Measurements from ENCODE around the gene E4F1.
"Not testable (repeated sequence)": the region's sequence is repeated elsewhere in the genome, so short reads cannot be mapped to it uniquely, and the experiment has no call there.

Gene E4F1

GRCh38 chr16:2196162-2196980, 27.0 kb upstream of the E4F1 start, which contains the start of gene CASKIN1:
Gene CASKIN1, minus strand, starts transcription at chr16:2196605. Its CDS starts 173 bp downstream, at chr16:2196432.
- H3K4me1 ChIP-seq, result peaks cover 28% of the 10 kb centered on the region
- peak within 1 kb of the TSS; percentile 69 for H3K4me3 ChIP-seq
- peak within 1 kb of the TSS; percentile 55 for H3K9ac ChIP-seq
- H3K27ac ChIP-seq, result no peak within 1 kb of the TSS
- no peaks in the 10 kb centered on the region for H3K9me3 ChIP-seq
- peaks cover 27% of the 10 kb centered on the region for H4K20me1 ChIP-seq
- H3K36me3 ChIP-seq, result no peaks in the 10 kb centered on the region
- peaks cover 77% of the 10 kb centered on the region for H3K27me3 ChIP-seq
- peak within 1 kb of the TSS; percentile 95 for H3K4me2 ChIP-seq
- no peak for TF ChIP-seq Cebpa-rat (IDR thresholded peaks at IDR 0.05)

- peaks cover 84% of the 10 kb centered on the region for H3K27me3 ChIP-seq
- peaks cover 27% of the 10 kb centered on the region for H4K20me1 ChIP-seq
- H3K4me3 ChIP-seq, result peak overlapping the region; percentile 69
- peak overlapping the region; percentile 83 for H3K4me2 ChIP-seq
- no peaks in the 10 kb centered on the region for H3K36me3 ChIP-seq
- no peak overlapping the region for H3K27ac ChIP-seq
- no peaks in the 10 kb centered on the region for H3K9me3 ChIP-seq
- no peak for TF ChIP-seq Cebpa-rat (IDR thresholded peaks at IDR 0.05)
- H3K9ac ChIP-seq, result peak overlapping the region; percentile 55; the same call in 1 of the 2 replicates
- H3K4me1 ChIP-seq, result peaks cover 21% of the 10 kb centered on the region
Observed at GRCh38 chr16:2196981-2197511, 26.3 kb upstream of the E4F1 start.

- H3K27me3 ChIP-seq, result peaks cover 88% of the 10 kb centered on the region
- H3K9ac ChIP-seq, result no peak overlapping the region
- H3K4me3 ChIP-seq, result no peak overlapping the region
- H3K9me3 ChIP-seq, result no peaks in the 10 kb centered on the region
- no peak overlapping the region for H3K4me2 ChIP-seq
- peaks cover 18% of the 10 kb centered on the region for H3K4me1 ChIP-seq
- no peak for TF ChIP-seq Cebpa-rat (IDR thresholded peaks at IDR 0.05)
- no peak overlapping the region for H3K27ac ChIP-seq
- no peaks in the 10 kb centered on the region for H3K36me3 ChIP-seq
- H4K20me1 ChIP-seq, result peaks cover 27% of the 10 kb centered on the region
Observed at GRCh38 chr16:2197765-2198164, 25.6 kb upstream of the E4F1 start.

GRCh38 chr16:2198283-2198682, 25.1 kb upstream of the E4F1 start:
- TF ChIP-seq Cebpa-rat (IDR thresholded peaks at IDR 0.05), result no peak
- no peak overlapping the region for H3K4me2 ChIP-seq
- H3K4me3 ChIP-seq, result no peak overlapping the region
- peaks cover 26% of the 10 kb centered on the region for H4K20me1 ChIP-seq
- H3K36me3 ChIP-seq, result no peaks in the 10 kb centered on the region
- H3K27me3 ChIP-seq, result peaks cover 86% of the 10 kb centered on the region
- no peak overlapping the region for H3K9ac ChIP-seq
- no peak overlapping the region for H3K27ac ChIP-seq
- H3K9me3 ChIP-seq, result no peaks in the 10 kb centered on the region
- peaks cover 18% of the 10 kb centered on the region for H3K4me1 ChIP-seq

- H3K4me2 ChIP-seq, result no peak overlapping the region
- H3K4me1 ChIP-seq, result peaks cover 18% of the 10 kb centered on the region
- no peaks in the 10 kb centered on the region for H3K9me3 ChIP-seq
- H4K20me1 ChIP-seq, result peaks cover 18% of the 10 kb centered on the region
- H3K4me3 ChIP-seq, result no peak overlapping the region
- TF ChIP-seq Cebpa-rat (IDR thresholded peaks at IDR 0.05), result no peak
- peaks cover 78% of the 10 kb centered on the region for H3K27me3 ChIP-seq
- no peak overlapping the region for H3K9ac ChIP-seq
- H3K36me3 ChIP-seq, result no peaks in the 10 kb centered on the region
- H3K27ac ChIP-seq, result no peak overlapping the region
Observed at GRCh38 chr16:2199095-2199494, 24.3 kb upstream of the E4F1 start.

- Histone ChIP-seq H4K20me1 (peaks cover 12% of the 10 kb centered on the region), H3K4me3 (no peak overlapping the region), H3K27ac (no peak overlapping the region), H3K4me1 (peaks cover 18% of the 10 kb centered on the region), H3K4me2 (no peak overlapping the region), H3K27me3 (peaks cover 72% of the 10 kb centered on the region), H3K36me3 (no peaks in the 10 kb centered on the region), H3K9ac (no peak overlapping the region), H3K9me3 (no peaks in the 10 kb centered on the region)
- no peak for TF ChIP-seq Cebpa-rat (IDR thresholded peaks at IDR 0.05)
Observed at GRCh38 chr16:2199621-2200139, 23.7 kb upstream of the E4F1 start.

- Histone ChIP-seq H3K36me3 (no peaks in the 10 kb centered on the region), H3K9ac (no peak overlapping the region), H3K27me3 (peaks cover 66% of the 10 kb centered on the region), H3K9me3 (no peaks in the 10 kb centered on the region), H3K27ac (no peak overlapping the region), H3K4me1 (peaks cover 15% of the 10 kb centered on the region), H3K4me2 (no peak overlapping the region), H4K20me1 (peaks cover 6% of the 10 kb centered on the region), H3K4me3 (no peak overlapping the region)
- no peak for TF ChIP-seq Cebpa-rat (IDR thresholded peaks at IDR 0.05)
Observed at GRCh38 chr16:2200313-2200712, 23.1 kb upstream of the E4F1 start.

- not testable (repeated sequence) for H3K9me3 ChIP-seq, H3K27ac ChIP-seq, H3K4me2 ChIP-seq, H4K20me1 ChIP-seq, H3K9ac ChIP-seq, H3K4me3 ChIP-seq
- peaks cover 24% of the 10 kb centered on the region for H3K4me1 ChIP-seq
- H3K36me3 ChIP-seq, result peaks cover 16% of the 10 kb centered on the region
- peaks cover 39% of the 10 kb centered on the region for H3K27me3 ChIP-seq
Observed at GRCh38 chr16:2203119-2203688, 20.2 kb upstream of the E4F1 start.

GRCh38 chr16:2204416-2205103, 18.8 kb upstream of the E4F1 start:
- H3K4me3 ChIP-seq, result peak overlapping the region; percentile 83
- peaks cover 7% of the 10 kb centered on the region; the same call in 1 of the 2 replicates for H4K20me1 ChIP-seq
- H3K27me3 ChIP-seq, result peaks cover 26% of the 10 kb centered on the region
- no peaks in the 10 kb centered on the region for H3K9me3 ChIP-seq
- peaks cover 24% of the 10 kb centered on the region for H3K4me1 ChIP-seq
- TF ChIP-seq Cebpa-rat (IDR thresholded peaks at IDR 0.05), result no peak
- peaks cover 30% of the 10 kb centered on the region for H3K36me3 ChIP-seq
- peak overlapping the region; percentile 97 for H3K9ac ChIP-seq
- peak overlapping the region; percentile 100 for H3K4me2 ChIP-seq
- peak overlapping the region; percentile 99 for H3K27ac ChIP-seq
